A549 (cell line): Measurements from ENCODE around the gene PRMT5.

Experiments used
- CHD2 ChIP-seq: fragments of 150-350 bp; IDR thresholded peaks from 2 replicates; pipeline ENCODE4 v1.6.1; 2014; ENCODE audit warnings: low read length; ENCODE audit not compliant: partially characterized antibody
- EP300 ChIP-seq, 2 experiments: fragments of >200 bp; sonication (Bioruptor Twin); formaldehyde crosslinking; IDR thresholded peaks; 2 replicates in 1 of 2; 3 replicates in 1 of 2; pipeline ENCODE4 v1.6.1; 2016 to 2017
- HOXB13 ChIP-seq: fragments of 250-450 bp; sonication (Bioruptor Pico); IDR thresholded peaks from 2 replicates; pipeline ENCODE4 v1.5.0; 2020; ENCODE audit warnings: low read depth, mild to moderate bottlenecking, moderate library complexity
- MAZ ChIP-seq: fragments of 150-350 bp; IDR thresholded peaks from 2 replicates; pipeline ENCODE4 v1.6.1; 2014; ENCODE audit warnings: antibody characterized with exemption, low read depth, low read length, borderline replicate concordance
- NR3C1 ChIP-seq: fragments of >200 bp; sonication (Bioruptor Twin); formaldehyde crosslinking; IDR thresholded peaks from 3 replicates; pipeline ENCODE4 v1.6.1; 2017
- POLR2A ChIP-seq: IDR thresholded peaks from 2 replicates; pipeline ENCODE4 v1.6.1; 2012; ENCODE audit warnings: mild to moderate bottlenecking, low read length
- RAD21 ChIP-seq, 2 experiments: fragments of >200 bp in 1 of 2; sonication (Bioruptor Twin) in 1 of 2; formaldehyde crosslinking in 1 of 2; IDR thresholded peaks in 1 of 2; conservative IDR thresholded peaks in 1 of 2; 2 replicates in 1 of 2; 3 replicates in 1 of 2; pipeline ENCODE4 v1.6.1; 2012 to 2018; ENCODE audit warnings: inconsistent platforms in 1 of 2
- TF ChIP-seq, protein P1 (sequence below): IDR thresholded peaks from 2 replicates; pipeline ENCODE4 v1.6.1; 2012
- TF ChIP-seq, protein P2 (sequence below): fragments of >200 bp; sonication (Bioruptor Twin); formaldehyde crosslinking; IDR thresholded peaks from 3 replicates; pipeline ENCODE4 v1.5.1; 2016
- TF ChIP-seq, protein P3 (sequence below): fragments of 450-650 bp; IDR thresholded peaks from 2 replicates; pipeline ENCODE4 v1.6.1; 2014; ENCODE audit warnings: antibody characterized with exemption
- TF ChIP-seq, protein P4 (sequence below): fragments of 250-450 bp; sonication (Bioruptor Pico); IDR thresholded peaks from 2 replicates; pipeline ENCODE4 v1.5.0; 2021; ENCODE audit warnings: mild to moderate bottlenecking, moderate library complexity, borderline replicate concordance

DNA sequence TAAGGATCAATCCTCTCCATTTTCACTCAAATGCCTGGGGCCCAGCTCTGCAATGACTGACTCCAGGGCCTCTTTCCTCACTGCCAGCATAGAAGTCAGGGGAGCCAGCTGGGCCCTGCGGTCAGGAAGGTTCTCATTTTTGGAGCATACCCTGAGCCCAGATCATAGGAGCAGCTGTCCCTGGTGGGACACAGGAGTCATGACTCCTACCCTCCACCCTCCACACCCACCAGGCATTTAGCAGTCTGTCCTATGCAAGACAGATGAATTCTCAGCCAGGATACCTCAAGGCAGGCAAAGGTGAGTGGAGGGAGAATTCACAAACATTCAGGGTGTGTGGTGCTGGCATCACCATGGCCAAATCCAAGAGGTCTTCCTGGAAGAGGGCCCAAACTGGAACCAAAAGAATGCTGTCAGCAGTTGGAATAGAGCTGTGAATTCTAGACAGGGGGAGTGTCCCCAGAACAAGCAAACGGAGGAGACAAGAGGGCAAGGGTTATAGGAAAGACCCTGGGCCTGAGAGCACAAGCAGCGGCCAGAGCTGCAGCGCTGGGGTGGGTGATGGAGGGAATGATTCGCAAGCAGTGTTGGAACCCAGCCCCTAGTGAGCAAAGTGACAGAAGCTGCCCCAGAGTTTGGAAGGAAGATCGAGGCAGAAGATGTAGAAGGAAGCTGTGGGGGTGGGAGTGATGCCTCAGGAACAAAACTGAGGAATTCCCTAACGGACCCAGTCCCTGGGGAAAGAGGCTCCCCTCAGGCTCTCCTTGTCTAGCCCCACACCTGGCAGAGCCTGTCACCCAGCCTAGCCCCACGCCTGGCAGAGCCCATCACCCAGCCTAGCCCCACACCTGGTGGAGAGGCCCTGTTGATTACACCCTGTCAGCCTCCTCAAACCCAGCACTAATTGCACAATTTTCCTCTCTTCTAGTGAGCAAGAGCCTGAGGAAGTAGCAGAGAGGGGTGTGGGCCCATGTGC lies 50.6 kb downstream of the PRMT5 start:
- no peak for TF ChIP-seq EP300 (IDR thresholded peaks at IDR 0.05)
- TF ChIP-seq, protein P1, sequence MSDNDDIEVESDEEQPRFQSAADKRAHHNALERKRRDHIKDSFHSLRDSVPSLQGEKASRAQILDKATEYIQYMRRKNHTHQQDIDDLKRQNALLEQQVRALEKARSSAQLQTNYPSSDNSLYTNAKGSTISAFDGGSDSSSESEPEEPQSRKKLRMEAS, result no peak
- TF ChIP-seq, protein P2, sequence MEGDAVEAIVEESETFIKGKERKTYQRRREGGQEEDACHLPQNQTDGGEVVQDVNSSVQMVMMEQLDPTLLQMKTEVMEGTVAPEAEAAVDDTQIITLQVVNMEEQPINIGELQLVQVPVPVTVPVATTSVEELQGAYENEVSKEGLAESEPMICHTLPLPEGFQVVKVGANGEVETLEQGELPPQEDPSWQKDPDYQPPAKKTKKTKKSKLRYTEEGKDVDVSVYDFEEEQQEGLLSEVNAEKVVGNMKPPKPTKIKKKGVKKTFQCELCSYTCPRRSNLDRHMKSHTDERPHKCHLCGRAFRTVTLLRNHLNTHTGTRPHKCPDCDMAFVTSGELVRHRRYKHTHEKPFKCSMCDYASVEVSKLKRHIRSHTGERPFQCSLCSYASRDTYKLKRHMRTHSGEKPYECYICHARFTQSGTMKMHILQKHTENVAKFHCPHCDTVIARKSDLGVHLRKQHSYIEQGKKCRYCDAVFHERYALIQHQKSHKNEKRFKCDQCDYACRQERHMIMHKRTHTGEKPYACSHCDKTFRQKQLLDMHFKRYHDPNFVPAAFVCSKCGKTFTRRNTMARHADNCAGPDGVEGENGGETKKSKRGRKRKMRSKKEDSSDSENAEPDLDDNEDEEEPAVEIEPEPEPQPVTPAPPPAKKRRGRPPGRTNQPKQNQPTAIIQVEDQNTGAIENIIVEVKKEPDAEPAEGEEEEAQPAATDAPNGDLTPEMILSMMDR, result no peak
- TF ChIP-seq, protein P3, sequence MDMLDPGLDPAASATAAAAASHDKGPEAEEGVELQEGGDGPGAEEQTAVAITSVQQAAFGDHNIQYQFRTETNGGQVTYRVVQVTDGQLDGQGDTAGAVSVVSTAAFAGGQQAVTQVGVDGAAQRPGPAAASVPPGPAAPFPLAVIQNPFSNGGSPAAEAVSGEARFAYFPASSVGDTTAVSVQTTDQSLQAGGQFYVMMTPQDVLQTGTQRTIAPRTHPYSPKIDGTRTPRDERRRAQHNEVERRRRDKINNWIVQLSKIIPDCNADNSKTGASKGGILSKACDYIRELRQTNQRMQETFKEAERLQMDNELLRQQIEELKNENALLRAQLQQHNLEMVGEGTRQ, result no peak
- no peak for TF ChIP-seq POLR2A
- TF ChIP-seq, protein P4, sequence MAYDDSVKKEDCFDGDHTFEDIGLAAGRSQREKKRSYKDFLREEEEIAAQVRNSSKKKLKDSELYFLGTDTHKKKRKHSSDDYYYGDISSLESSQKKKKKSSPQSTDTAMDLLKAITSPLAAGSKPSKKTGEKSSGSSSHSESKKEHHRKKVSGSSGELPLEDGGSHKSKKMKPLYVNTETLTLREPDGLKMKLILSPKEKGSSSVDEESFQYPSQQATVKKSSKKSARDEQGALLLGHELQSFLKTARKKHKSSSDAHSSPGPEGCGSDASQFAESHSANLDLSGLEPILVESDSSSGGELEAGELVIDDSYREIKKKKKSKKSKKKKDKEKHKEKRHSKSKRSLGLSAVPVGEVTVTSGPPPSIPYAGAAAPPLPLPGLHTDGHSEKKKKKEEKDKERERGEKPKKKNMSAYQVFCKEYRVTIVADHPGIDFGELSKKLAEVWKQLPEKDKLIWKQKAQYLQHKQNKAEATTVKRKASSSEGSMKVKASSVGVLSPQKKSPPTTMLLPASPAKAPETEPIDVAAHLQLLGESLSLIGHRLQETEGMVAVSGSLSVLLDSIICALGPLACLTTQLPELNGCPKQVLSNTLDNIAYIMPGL (CRISPR knock-in tag), result no peak
- TF ChIP-seq NR3C1, result no peak
- TF ChIP-seq CHD2, result no peak
- no peak for TF ChIP-seq MAZ
- TF ChIP-seq HOXB13 (CRISPR knock-in tag), result no peak
- TF ChIP-seq RAD21 (conservative IDR thresholded peaks at IDR 0.05 in 1 of 2, IDR thresholded peaks at IDR 0.05 in 1 of 2), result no peak
